Keratinocyte (primary cell): ENCODE measurements around the gene POU4F2. TPM values are rescaled to one million over a fixed set of nuclear protein-coding genes. Genes with fewer than 3 reads are reported as not detected.

Source experiments
- DNase-seq: peaks from one replicate; pipeline ENCODE4 v3.0.0-alpha.2; 2011; ENCODE audit warnings: low read depth, missing footprints, low spot score
- FAIRE-seq: peaks from 2 replicates; lab custom pipeline; 2011; peaks lifted over from hg19 to GRCh38; lab: Jason Lieb, UNC
- H2AFZ ChIP-seq: 2 replicates; pipeline ENCODE4 v1.6.0; 2012; ENCODE audit warnings: low read length, control low read depth, inconsistent platforms; ENCODE audit not compliant: control insufficient read depth
- H3K27ac ChIP-seq: 2 replicates; pipeline ENCODE4 v1.5.1; 2011; ENCODE audit warnings: low read length; ENCODE audit not compliant: control insufficient read depth, insufficient read depth
- H3K27me3 ChIP-seq: 3 replicates; pipeline ENCODE4 v1.6.0; 2011; ENCODE audit warnings: low read length; ENCODE audit not compliant: control insufficient read depth, insufficient read depth; ENCODE audit errors: extremely low read depth
- H3K36me3 ChIP-seq, 2 experiments: 2 replicates in 1 of 2; 3 replicates in 1 of 2; pipeline ENCODE4 v1.5.1; 2011; ENCODE audit warnings: low read length in 2 of 2, mild to moderate bottlenecking in 1 of 2; ENCODE audit not compliant: control insufficient read depth in 2 of 2, insufficient read depth in 2 of 2; ENCODE audit errors: extremely low read depth in 1 of 2
- H3K4me1 ChIP-seq: 3 replicates; pipeline ENCODE4 v1.5.1; 2011; ENCODE audit warnings: low read length; ENCODE audit not compliant: control insufficient read depth, insufficient read depth; ENCODE audit errors: extremely low read depth
- H3K4me2 ChIP-seq: 3 replicates; pipeline ENCODE4 v1.6.0; 2011; ENCODE audit warnings: low read depth, low read length; ENCODE audit not compliant: control insufficient read depth, insufficient read depth; ENCODE audit errors: extremely low read depth
- H3K4me3 ChIP-seq, 3 experiments: fragments of 200-600 bp in 1 of 3; sonication (generic) in 1 of 3; 2 replicates in 2 of 3; 3 replicates in 1 of 3; pipeline ENCODE4 v1.5.1; 2011 to 2016; ENCODE audit warnings: low read length in 3 of 3, mild to moderate bottlenecking in 3 of 3, control low read depth in 2 of 3, inconsistent platforms in 1 of 3, low read depth in 1 of 3, mixed read lengths in 1 of 3, mixed run types in 1 of 3, moderate library complexity in 1 of 3; ENCODE audit not compliant: control insufficient read depth in 2 of 3, insufficient read depth in 2 of 3; ENCODE audit errors: extremely low read depth in 1 of 3
- H3K79me2 ChIP-seq: 2 replicates; pipeline ENCODE4 v1.6.0; 2012; ENCODE audit warnings: low read length; ENCODE audit not compliant: control insufficient read depth, insufficient read depth
- H3K9ac ChIP-seq: 3 replicates; pipeline ENCODE4 v1.6.0; 2011; ENCODE audit warnings: low read length; ENCODE audit not compliant: control insufficient read depth, insufficient read depth; ENCODE audit errors: extremely low read depth
- H3K9me1 ChIP-seq: 3 replicates; pipeline ENCODE4 v1.6.0; 2011; ENCODE audit warnings: low read length; ENCODE audit not compliant: control insufficient read depth, insufficient read depth; ENCODE audit errors: extremely low read depth
- H3K9me3 ChIP-seq: 2 replicates; pipeline ENCODE4 v1.5.1; 2012; ENCODE audit warnings: low read depth, low read length; ENCODE audit not compliant: control insufficient read depth
- H4K20me1 ChIP-seq: 3 replicates; pipeline ENCODE4 v1.6.0; 2011; ENCODE audit warnings: low read length; ENCODE audit not compliant: control insufficient read depth, insufficient read depth; ENCODE audit errors: extremely low read depth
- EZH2 ChIP-seq: IDR thresholded peaks from one replicate; pipeline ENCODE4 v1.6.1; 2012; ENCODE audit warnings: inconsistent platforms, mild to moderate bottlenecking, low read length, moderate library complexity
- dilution Hi-C: fragments of 300-500 bp; cut with MboI; formaldehyde crosslinking; loops from one replicate; pipeline ENCODE4 v1.7.0; 2020; ENCODE audit warnings: low sequenced_read_pairs; ENCODE audit not compliant: extremely low pct_ligation_motif_present
- polyA plus RNA-seq, 5 experiments: library from polyadenylated mRNA; depleted of rRNA in 3 of 5; stranded (reverse) in 3 of 5; stranded (forward) in 1 of 5; unstranded in 1 of 5; fragments of >200 nt; gene quantifications; 1 replicate in 1 of 5; 2 replicates in 3 of 5; 3 replicates in 1 of 5; pipeline versions ENCODE4 v1.2.1 to v1.2.3, GENCODE V29; 2011 to 2012; ENCODE audit warnings: missing spikeins in 2 of 5, low read depth in 1 of 5, low replicate concordance in 1 of 5
- TF ChIP-seq, protein P1 (sequence below), 3 experiments: IDR thresholded peaks in 1 of 3; conservative IDR thresholded peaks in 1 of 3; optimal IDR thresholded peaks in 1 of 3; 2 replicates in 2 of 3; 3 replicates in 1 of 3; pipeline versions ENCODE3 to v1.5.1; 2011; ENCODE audit warnings: low read length in 3 of 3, mild to moderate bottlenecking in 3 of 3, moderate library complexity in 2 of 3, control low read depth in 1 of 3, inconsistent platforms in 1 of 3; ENCODE audit not compliant: insufficient read depth in 2 of 3; ENCODE audit errors: extremely low read depth in 1 of 3

Gene POU4F2
- polyA plus RNA-seq, 1 donor (not counting 4 experiments of a cell fraction or from before 2014, with no cell fraction given): not detected

DNA sequence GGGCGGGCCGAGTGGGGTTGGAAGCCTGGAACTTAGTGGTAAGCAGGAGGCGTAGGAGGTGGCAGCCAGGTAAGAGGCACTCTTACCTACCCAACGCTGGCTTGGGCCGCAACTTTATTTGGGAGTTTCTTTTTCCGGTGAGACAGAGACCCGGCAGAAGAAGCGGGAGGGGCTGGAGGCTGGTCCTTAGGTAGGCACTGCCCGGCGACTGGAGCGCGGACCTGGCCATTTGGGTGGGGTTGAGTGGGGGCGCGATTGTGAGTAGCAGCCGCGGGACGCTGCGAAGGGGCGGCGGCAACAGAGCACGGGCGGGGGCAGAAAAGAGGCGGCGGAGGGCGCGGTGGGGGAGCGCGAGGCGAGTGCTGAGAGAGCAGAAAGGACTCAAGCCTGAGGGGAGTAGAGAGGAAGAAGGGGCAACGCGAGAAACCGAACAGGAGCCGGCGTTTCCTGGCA lies 334 bp upstream of the POU4F2 start:
- Histone ChIP-seq H3K9me3 (peaks cover 3% of the 10 kb centered on the region), H3K79me2 (no peaks in the 10 kb centered on the region), H3K9me1 (no peaks in the 10 kb centered on the region), H3K27me3 (peaks cover 79% of the 10 kb centered on the region), H3K4me2 (no peak overlapping the region), H3K36me3 (no peaks in the 10 kb centered on the region), H3K4me3 (no peak overlapping the region), H3K27ac (no peak overlapping the region), H3K9ac (no peak overlapping the region), H2AFZ (no peak overlapping the region), H4K20me1 (no peaks in the 10 kb centered on the region), H3K4me1 (no peaks in the 10 kb centered on the region)
- dilution Hi-C loops: no loop called here
- no peak for FAIRE-seq
- TF ChIP-seq EZH2: no peak
- TF ChIP-seq, protein P1, sequence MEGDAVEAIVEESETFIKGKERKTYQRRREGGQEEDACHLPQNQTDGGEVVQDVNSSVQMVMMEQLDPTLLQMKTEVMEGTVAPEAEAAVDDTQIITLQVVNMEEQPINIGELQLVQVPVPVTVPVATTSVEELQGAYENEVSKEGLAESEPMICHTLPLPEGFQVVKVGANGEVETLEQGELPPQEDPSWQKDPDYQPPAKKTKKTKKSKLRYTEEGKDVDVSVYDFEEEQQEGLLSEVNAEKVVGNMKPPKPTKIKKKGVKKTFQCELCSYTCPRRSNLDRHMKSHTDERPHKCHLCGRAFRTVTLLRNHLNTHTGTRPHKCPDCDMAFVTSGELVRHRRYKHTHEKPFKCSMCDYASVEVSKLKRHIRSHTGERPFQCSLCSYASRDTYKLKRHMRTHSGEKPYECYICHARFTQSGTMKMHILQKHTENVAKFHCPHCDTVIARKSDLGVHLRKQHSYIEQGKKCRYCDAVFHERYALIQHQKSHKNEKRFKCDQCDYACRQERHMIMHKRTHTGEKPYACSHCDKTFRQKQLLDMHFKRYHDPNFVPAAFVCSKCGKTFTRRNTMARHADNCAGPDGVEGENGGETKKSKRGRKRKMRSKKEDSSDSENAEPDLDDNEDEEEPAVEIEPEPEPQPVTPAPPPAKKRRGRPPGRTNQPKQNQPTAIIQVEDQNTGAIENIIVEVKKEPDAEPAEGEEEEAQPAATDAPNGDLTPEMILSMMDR (optimal IDR thresholded peaks at IDR 0.05 in 1 of 3, IDR thresholded peaks at IDR 0.05 in 1 of 3, conservative IDR thresholded peaks at IDR 0.05 in 1 of 3; ENCODE audit: extremely low read depth in 1 of 3, insufficient read depth in 2 of 3, low read length in 3 of 3): no peak
- no peak for DNase-seq

DNA sequence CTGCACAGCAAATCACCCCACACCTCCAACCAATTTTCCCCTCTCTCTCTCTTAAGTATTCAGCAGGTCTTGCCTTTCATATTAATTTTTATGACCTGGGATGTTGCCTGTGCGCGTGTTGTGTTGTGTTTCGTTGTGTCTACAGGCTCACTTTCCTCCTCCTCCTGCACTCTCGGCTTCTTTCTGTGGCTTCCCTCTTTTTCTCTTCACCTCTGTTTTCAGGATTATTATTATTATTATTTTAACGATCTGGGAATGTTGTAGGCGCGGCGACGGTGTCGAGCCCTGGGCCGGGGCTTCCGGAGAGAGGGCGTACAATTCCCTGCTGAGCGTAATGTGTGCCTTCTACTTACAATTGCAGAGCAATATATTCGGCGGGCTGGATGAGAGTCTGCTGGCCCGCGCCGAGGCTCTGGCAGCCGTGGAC lies 826 bp downstream of the POU4F2 start:
- TF ChIP-seq, protein P1 (optimal IDR thresholded peaks at IDR 0.05 in 1 of 3, IDR thresholded peaks at IDR 0.05 in 1 of 3, conservative IDR thresholded peaks at IDR 0.05 in 1 of 3; ENCODE audit: extremely low read depth in 1 of 3, insufficient read depth in 2 of 3, low read length in 3 of 3): no peak
- no peak for TF ChIP-seq EZH2
- Histone ChIP-seq H3K9me3 (peaks cover 3% of the 10 kb centered on the region), H3K4me2 (no peak overlapping the region), H3K27ac (no peak overlapping the region), H4K20me1 (no peaks in the 10 kb centered on the region), H3K9me1 (no peaks in the 10 kb centered on the region), H3K79me2 (no peaks in the 10 kb centered on the region), H3K27me3 (peaks cover 68% of the 10 kb centered on the region), H3K9ac (no peak overlapping the region), H3K4me1 (no peaks in the 10 kb centered on the region), H3K36me3 (no peaks in the 10 kb centered on the region), H2AFZ (no peak overlapping the region), H3K4me3 (no peak overlapping the region)
- no peak for FAIRE-seq
- dilution Hi-C loops: no loop called here
- DNase-seq: no peak
